NCI-H1105 treated with DMSO at 0.1 percent for 48 hours (cell line): ENCODE data around the gene ANKRD29.

Experiments
- DNase-seq: peaks from one replicate; lab custom pipeline; 2025; lab: John Stamatoyannopoulos, UW

Gene ANKRD29, protein sequence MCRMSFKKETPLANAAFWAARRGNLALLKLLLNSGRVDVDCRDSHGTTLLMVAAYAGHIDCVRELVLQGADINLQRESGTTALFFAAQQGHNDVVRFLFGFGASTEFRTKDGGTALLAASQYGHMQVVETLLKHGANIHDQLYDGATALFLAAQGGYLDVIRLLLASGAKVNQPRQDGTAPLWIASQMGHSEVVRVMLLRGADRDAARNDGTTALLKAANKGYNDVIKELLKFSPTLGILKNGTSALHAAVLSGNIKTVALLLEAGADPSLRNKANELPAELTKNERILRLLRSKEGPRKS

DNA sequence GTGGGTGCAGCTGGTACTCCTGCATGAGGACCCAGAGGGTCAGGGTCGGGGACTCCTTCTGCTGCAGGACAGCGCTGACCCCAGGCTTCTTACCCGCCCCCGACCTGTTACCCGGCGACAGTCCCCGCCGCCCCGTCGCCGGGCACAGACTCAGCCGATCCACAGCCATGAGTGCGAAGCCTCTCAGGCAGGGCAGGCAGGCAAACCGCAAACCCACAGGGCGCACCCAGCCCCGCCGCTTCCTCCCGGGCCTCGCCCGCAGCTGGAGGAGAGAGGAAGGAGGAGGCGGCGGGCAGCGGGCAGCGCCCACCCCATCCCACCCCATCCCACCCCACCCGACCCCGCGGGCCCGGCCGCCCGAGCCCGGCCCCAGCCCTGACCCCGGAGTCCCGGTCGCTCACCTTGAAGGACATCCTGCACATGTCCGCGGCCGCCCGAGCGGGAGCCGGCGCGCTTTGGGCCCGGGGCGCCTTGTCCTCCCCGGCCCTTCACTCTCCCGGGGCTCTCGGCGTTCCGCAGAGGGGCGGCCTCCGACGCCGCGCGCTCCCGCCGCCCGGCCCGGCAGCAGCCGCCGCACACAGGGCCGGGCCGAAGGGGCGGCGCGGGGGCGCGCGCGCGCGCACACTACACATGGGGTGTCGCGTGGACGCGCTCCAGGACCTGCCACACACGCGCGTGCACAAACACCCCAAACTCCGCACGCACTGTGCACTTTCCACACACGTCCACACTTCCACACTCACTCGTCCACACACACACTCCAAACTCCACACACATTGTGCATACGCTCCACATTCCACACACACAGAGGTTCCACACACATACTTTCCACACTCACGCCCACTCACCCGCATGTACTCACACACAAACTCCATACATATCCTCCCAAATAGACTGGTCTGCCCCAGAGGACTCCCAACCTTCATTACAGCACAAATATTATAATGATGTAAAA, at the start of gene ANKRD29:
Gene ANKRD29, minus strand, starts transcription at position 603 of the 955 bp plus-strand sequence. Its CDS starts 181 bp downstream, at position 422.
- DNase-seq = peak; percentile 32

DNA sequence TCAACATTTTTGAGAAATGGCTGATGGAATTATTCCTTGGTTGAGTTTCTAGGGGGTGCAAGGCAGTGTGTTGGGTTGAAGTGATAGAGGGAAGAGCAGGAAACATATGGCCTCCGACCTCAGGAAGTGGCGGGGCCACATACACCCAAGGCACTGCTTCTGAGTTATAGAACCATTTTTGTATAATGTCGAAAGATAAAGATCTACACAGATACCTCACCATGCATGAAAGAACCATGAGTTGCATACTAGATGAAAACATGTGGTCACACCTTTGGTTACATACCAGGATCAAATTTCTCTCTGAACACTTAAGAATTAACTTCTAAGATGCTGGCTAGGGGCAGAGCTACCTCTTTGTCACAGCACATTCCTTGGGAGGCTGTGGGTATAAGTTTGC, 49.7 kb upstream of the ANKRD29 start:
- DNase-seq = no peak

DNA sequence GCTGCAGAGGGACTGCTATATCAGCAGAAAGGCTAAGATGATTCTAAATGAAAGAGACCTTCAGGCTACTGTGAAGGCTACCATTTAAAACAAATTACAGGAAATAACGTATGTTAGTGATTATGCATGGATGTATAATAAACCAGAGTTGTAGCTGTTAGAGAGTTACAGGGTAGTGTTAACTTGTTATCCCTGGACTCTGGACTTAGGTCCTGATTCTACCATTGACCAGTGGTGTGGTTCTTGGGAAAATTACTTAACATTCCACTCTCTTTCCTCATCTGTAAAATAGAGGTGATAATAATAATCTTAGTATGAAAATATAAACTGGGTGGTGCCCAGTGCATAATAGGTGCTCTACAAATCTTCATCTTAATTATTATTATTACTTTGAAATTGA, 48.7 kb upstream of the ANKRD29 start:
- DNase-seq = no peak

DNA sequence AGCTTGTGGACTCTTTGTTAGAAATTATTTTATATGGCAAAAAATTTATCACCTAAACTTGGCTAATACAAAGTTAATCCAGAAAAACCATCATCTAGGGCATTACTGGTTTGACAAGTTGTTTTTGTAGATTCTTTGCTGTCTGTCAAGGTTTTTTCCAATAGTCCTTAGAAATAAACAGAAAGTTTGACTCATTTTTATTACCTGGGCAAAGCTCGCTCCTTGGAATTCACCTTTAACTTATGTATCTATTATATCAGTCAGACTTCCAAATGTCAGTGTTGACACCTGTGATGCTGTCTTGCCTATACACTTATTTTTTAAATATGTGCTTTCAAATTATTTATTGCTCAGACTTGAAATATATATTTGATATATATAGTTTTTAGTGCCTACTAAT, 48.2 kb upstream of the ANKRD29 start:
- DNase-seq = no peak

DNA sequence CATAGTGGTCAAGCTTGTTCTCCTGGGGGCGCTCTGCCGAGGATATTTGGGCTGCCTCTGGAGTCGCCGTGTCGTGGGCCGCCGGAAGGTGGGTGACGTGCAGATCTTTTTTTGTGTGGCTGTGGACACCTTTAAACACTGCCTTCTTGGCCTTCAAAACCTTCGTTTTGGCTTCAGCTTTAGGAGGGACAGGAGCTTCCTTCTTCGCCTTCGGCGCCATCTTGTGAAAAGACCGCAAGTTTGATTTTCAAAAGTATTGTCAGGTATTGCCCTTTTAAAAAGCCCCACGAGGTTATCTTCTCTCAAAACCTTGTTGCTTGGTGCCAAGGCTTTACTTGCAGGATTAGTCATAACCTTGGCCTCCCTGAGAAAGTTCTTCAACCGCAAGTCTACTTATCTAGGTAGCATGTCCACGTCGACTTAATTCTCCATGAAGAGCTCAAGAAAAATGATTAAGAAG, 47.4 kb upstream of the ANKRD29 start:
- no peak for DNase-seq

DNA sequence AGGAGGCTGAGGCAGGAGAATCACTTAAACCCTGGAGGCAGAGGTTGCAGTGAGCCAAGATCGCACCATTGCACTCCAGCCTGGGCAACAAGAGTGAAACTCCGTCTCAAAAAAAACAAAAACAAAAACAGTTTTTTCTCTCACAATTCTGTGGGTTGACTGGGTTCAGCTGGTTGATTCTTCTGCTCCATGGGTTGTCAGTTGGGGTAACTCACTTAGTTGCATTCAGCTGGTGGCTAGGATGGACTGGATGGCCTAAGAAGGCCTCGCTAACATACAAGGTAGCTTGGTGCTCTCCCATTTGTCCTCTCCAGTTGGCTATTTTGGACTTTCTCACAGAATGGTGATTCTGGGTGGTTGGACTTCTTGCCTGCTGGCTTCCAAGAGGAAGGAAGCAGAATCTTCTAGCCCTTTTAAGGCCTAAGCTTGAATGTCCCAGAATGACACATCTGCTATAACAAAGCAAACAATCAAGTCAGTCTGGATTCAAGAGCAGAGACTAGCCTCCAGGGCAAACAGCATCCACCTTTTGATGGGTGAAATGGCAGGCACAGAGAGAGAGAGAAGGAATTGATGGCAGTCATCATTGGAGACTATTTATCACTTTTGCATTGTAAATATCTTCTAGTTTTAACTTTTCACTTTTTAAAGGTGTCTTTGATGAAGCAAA, 44.4 kb upstream of the ANKRD29 start:
- DNase-seq = no peak

DNA sequence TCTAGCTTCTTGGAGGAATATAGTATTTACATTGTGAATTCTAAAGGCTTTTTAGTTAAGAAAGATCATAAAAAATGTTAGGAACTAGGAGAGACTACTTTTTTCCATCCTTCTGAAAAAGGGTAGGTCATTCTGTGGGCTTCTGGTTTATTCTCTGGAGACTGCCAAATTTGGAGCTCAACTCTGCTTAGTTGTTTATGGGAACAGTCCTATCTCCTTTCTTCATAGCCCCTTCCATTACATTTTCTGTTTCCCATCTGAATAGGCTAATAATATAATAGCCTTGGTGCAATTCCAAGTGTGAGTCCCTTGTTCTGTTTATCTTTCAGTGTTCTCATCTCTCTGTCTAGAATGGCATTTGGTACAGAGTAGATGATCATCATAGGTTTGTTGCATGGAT, 42.1 kb upstream of the ANKRD29 start:
- DNase-seq = no peak

DNA sequence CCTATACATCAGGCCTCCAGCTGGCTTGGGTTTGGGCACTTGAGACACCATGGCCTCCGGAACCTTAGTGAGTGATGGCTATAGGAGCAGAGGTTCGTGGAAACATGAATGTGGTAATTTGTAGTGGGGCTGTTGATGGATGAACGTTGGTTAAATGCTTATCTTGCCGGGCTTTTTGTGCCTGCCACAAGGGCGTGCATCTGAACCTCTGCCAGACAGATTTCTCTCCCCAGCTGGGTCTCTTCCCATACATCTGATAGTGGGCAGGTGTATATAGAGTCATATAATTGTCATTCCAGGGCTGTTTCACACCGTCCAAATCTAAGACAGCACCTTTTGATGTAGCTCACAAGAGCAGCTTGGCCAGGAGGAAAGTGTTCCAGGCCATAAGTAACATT, 41.3 kb upstream of the ANKRD29 start:
- no peak for DNase-seq

DNA sequence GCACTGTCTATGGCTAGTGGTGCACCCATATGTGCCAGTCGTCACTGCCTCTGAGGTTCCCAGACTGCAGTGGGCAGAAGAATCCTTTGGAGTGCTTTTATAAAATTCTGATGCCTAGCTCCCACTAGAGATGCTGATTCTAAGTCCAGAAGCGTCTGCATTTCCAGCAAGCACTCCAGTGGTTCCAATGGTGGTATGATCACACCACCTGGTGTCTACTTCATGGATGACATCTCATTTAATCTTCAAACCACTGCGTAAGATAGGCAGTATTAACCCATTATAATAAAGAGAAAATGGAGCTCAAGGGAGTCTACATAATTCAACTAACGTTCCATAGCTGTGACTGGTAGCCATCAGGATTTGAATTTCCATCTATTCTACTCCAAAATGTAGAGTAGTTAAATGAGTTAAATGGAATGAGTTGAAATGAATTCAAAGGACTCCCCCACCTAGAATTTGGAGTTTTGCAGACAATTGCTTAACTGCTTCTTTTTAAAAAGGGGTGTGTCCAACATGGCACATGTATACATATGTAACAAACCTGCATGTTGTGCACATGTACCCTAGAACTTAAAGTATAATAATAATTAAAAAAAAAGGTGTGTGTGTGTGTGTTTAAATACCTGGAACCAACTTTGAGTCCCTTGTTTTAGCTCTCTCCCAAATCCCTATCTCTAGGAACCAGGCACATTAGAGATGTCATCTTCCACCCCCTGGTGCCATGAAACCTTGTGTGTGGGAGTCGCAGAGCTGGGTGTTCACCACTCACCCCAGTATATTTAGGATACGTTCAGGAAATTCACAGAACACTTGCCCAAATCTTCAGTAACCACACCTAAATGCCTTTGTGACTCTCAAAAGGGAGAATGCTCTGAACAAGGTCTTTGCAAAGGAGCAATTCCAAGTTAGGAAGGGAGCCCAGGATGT, 40.6 kb upstream of the ANKRD29 start:
- DNase-seq = peak; percentile 42

DNA sequence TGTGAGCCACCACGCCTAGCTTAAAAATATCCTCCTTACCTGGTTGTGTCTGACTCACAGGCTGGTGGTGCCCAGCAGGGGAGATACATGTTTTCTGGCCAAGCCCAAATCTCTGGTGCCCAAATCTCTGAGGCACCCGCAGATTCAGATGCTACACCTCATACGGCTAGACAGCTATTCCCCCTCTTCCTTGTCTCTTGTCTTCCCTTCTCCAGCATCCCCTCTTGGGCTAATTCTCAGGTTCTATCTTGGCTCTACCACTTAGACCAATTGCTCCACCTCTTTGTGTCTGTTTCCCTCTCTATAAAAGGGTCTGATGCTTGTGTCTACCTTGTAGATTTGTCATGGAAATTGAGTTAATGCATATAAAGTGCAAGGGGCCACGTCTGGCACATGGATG, 39.9 kb upstream of the ANKRD29 start:
- DNase-seq = no peak

DNA sequence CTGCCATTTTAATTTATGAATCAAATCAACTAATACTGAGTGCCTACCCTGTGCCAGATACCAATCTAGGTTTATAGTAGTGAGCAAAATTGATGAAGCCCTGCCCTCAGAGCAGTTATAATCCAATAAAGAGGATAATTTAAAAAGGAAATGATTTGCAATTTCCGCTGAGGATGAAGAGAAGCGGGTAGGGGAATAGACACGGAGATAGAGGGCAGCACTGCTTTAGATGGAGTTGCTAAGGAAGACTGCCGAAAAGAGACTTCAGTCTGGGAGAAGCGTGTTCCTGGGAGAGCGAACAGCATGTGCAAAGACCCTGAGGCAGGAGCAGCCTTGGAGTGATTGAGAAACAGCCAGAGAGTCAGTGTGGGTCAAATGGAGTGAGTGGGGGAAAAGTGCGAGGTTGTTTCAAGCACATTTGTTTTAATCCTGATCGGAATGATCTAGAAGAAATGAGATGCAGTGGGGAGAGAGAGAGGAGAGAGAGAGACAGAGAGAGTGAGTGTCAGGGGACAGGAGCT, 38.9 kb upstream of the ANKRD29 start:
- DNase-seq = no peak

DNA sequence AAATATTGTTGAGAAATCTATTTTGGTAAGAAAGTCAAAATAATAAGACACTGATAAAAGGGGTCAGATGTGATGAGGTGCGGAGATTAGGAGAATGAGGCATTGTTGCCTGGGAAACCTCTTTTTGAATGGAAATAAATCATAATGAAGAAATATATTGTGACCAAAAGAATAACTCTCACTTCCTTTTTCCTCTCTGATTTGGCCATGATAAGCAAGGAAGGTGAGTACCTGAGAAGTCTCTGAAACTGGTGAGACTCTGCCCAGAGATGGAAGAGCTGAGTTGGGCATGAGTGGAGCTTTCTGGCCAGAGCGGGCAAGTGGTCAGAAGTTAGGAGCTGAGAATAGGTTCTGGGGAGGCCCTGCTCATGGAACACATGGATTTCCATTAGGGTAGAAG, 38.3 kb upstream of the ANKRD29 start:
- no peak for DNase-seq

DNA sequence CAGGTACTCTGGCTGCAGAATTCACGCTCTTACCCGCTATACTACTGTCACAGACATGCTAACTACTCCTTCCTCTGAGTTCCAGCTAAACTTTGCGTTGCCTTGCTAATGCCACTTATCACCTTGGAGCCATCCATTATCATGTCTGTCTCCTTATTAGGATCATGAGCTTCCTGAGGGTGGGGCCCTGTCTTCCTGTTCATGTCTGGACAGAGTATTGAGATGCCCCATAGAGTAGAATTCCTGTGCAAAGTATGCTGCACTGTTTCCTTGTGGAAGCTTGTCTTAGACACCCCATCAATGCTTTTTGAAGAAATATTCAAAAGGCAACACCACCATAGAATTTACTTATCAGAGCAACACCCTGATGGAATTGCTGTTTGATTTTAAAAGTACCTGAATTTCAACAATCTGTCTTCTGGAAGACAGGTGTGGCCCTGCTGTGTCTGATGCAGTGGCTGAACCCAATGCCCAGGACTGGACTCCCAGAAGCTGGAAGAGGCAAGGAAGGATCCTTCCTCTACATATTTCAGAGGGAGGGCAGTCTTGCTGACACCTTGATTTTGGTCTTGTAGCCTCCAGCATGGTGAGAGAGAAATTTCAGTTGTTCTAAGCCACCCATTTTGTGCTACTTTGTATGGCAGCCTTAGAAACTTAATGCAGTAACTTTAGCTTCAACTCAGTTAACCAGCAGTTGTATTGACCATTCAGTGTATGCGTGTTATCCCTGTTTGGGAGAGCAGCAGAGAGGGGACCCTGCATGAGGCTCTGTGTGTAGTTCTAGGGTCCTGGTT, 32.1 kb upstream of the ANKRD29 start:
- no peak for DNase-seq

DNA sequence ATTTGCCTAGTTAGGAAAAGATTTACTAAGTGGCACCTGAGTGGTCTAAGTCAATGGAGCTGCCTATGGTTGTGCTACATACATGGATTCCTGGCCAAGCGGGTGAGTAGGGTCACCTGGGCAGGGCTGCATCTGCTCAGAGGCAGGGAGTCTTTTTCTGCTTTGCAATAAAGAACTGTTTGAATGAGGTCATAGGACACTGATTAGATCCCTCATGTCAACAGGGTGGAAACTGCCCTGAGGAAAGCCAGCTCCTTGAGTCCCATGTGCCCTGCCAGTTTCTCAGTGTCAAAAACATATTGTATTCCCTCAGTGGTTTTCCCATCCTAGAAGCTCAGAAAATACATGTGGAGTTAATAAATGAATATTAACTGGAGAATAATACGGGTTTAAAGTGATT, 31.1 kb upstream of the ANKRD29 start:
- no peak for DNase-seq

DNA sequence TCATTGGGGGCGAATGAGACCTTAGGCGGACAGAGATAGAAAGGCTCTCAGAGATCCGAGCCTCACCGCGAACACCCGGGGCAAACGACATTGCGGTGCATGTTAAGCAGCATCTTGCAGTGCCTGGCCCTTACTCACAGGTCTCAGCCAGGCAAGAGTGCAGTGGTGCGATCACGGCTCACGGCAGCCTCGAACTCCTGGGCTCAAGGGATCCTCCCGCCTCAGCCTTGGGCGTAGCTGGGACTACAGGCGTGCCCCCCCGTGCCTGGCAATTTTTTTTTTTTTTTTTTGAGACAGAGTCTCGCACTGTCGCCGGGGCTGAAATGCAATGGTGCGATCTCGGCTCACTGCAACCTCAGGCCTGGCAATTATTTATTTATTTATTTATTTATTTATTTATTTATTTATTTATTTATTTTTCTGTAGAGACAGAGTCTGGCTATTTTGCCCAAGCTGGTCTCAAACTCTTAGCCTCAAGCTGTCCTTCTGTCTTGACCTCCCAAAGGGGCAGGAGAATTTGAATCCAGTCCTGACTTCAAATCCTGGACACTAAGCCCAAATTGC, 27.9 kb upstream of the ANKRD29 start:
- DNase-seq = no peak

DNA sequence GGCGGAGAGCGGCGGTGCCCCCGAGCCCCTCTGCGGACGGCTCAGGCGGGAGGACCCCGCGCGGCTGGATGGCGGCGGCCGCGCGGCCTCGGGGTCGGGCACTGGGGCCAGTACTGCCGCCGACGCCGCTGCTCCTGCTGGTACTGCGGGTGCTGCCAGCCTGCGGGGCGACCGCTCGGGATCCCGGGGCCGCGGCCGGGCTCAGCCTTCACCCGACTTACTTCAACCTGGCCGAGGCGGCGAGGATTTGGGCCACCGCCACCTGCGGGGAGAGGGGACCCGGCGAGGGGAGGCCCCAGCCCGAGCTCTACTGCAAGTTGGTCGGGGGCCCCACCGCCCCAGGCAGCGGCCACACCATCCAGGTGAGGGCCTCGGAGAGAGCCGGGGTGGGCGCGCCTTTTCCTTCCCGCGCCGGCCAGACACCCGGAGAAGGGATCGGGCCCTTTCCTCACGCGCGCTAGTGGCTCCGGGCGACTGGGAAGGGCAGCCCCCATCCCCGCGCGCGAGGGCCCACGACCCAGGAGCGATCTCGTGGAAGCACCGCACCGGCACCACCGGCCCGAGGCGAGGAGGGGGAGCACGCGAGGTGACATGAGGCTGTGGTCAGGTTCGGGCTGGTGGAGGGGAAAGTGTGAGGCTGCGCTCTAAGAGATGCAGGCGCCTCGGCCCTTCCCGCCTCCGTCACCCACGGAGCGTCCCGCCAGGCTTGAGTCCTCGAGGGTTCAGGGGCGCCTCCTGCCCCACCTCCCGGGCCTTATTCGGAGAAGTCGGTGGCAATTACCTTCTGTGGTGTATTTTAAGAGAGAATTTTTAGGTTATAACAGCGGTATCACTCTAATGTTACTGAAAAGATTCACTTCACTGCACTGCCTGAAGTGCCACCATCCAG, 27.1 kb upstream of the ANKRD29 start:
- DNase-seq = no peak

DNA sequence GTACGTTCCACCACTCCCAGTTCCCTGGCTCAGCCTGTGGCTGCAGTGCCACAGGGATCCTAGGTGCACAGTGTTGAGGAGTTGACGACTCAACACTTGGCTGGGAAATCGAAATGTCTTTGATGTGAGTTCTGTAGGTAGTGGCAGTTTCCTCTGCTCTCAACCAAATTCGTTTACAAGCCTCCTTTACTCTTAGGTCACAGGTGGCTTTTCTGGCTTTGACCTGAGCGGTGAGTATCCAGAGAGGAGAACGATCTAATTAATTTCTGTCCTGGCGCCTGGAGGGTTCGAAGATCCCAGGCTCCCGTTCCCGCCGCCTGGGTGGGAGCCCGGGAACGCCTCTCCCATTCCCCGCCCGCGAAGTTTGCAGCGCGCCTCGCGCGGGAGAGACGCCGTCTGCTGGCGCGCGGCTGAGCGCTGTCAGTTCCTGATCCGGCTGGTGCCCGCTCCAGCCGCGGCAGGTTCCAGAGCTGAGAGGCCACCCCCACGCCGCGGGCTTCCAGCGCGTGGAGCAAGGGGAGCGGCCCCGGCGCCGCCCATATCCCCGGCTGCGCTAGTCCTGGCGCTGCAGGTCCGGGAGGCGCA, 26.4 kb upstream of the ANKRD29 start, which contains the start of gene LAMA3:
Gene LAMA3, plus strand, starts transcription at position 423 of the 585 bp plus-strand sequence. CDS start 231 bp downstream, outside the sequence.
- peak; percentile 73 for DNase-seq

DNA sequence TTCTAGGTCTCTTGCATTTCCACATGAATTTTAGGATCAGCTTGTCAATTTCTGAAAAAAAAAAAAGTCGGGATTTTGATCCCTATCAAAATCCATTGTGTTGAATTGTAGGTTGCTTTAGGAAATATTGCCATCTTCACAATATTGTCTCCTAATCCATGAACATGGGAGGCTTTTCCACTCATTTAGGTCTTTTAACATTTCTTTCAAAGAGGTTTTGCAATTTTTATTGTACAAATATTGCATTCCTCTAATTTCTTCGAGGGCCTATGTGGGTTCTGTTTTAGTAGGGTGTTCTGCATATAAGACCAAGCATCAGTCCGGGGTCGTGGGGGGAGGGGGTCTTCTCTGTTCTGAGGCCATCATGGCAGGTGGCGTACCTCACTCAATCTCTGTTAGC, 25.8 kb upstream of the ANKRD29 start:
- DNase-seq = no peak
